ENCODE measurements around the gene GNAL. TPM values are rescaled to one million over a fixed set of nuclear protein-coding genes. Genes with fewer than 3 reads are reported as not detected.
A peak's percentile ranks its signal among the peaks of the same experiment; 100 is the strongest.

Gene GNAL
- total RNA-seq, 2 donors from 2014 or later = 2.1 to 33.0 TPM

DNA sequence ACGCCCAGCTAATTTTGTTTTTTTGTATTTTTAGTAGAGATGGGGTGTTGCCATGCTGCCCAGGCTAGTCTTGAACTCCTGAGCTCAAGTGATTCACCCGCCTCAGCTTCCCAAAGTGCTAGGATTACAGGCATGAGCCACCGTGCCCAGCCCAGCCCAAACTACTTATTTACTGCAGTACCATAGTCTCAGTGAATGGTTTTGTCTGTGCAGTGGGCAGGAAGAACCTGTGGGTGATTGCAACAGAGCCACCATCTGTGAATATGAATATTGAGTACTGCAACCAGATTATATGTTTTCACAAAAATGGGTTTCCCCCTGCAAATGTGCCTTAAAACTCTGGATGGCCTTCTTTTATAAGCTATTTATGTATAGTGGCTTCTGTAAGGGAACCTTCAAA lies 210.0 kb downstream of the GNAL start:
- Histone ChIP-seq H3K36me3 (replicated peaks in 1 of 2; ENCODE audit: insufficient read depth in 1 of 2, low read depth in 2 of 2) (peaks cover 0 to 5% of the 10 kb centered on the region in 2 donors), H3K4me3 (no peak overlapping the region), H3K27me3 (no peaks in the 10 kb centered on the region), H3K27ac (no peak overlapping the region), H3K9me3 (no peaks in the 10 kb centered on the region), H3K4me1 (no peaks in the 10 kb centered on the region)
- TF ChIP-seq CTCF (IDR thresholded peaks at IDR 0.05) (no peak), POLR2A (IDR thresholded peaks at IDR 0.05) (no peak)
- no peak for DNase-seq
- no peak for ATAC-seq
- intact Hi-C loops (cut with DNase I) = no loop called here
- WGBS, 2 donors = 93 to 97% methylated on average over 3 of the region's 3 CpGs

- ATAC-seq (no peak), DNase-seq (no peak)
- Histone ChIP-seq H3K27me3 (no peaks in the 10 kb centered on the region), H3K4me1 (peaks cover 14% of the 10 kb centered on the region), H3K27ac (no peak overlapping the region), H3K9me3 (no peaks in the 10 kb centered on the region), H3K4me3 (no peak overlapping the region), H3K36me3 (replicated peaks in 1 of 2; ENCODE audit: insufficient read depth in 1 of 2, low read depth in 2 of 2) (no peaks in the 10 kb centered on the region)
- intact Hi-C loops (cut with DNase I) = no loop called here
- TF ChIP-seq CTCF (IDR thresholded peaks at IDR 0.05) (no peak), POLR2A (IDR thresholded peaks at IDR 0.05) (no peak)
- WGBS, 2 donors = 88 to 94% methylated on average over 5 of the region's 5 CpGs
Observed at GRCh38 chr18:11901826-11902438, 212.9 kb downstream of the GNAL start.

GRCh38 chr18:11902522-11903292 lies 213.6 kb downstream of the GNAL start:
- Histone ChIP-seq H3K4me3 (no peak overlapping the region), H3K36me3 (replicated peaks in 1 of 2; ENCODE audit: insufficient read depth in 1 of 2, low read depth in 2 of 2) (no peaks in the 10 kb centered on the region), H3K4me1 (peaks cover 22% of the 10 kb centered on the region), H3K27me3 (no peaks in the 10 kb centered on the region), H3K27ac (no peak overlapping the region), H3K9me3 (no peaks in the 10 kb centered on the region)
- WGBS, 2 donors = 71 to 72% methylated on average over 3 to 7 of the region's 7 CpGs
- TF ChIP-seq POLR2A (IDR thresholded peaks at IDR 0.05) (no peak), CTCF (IDR thresholded peaks at IDR 0.05) (no peak)
- intact Hi-C loops (cut with DNase I) = no loop called here
- no peak for DNase-seq
- ATAC-seq = no peak

GRCh38 chr18:11905613-11906012 lies 216.5 kb downstream of the GNAL start:
- no peaks in the 10 kb centered on the region for H3K9me3 ChIP-seq
- DNase-seq (peak; percentile 29 to 37 (median 32)), ATAC-seq (no peak)
- no peaks in the 10 kb centered on the region for H3K36me3 ChIP-seq (replicated peaks in 1 of 2; ENCODE audit: insufficient read depth in 1 of 2, low read depth in 2 of 2)
- no peaks in the 10 kb centered on the region for H3K27me3 ChIP-seq
- H3K4me1 ChIP-seq = peaks cover 35% of the 10 kb centered on the region
- TF ChIP-seq POLR2A (IDR thresholded peaks at IDR 0.05) (no peak), CTCF (IDR thresholded peaks at IDR 0.05) (no peak)
- 27 to 49% methylated on average over 4 of the region's 4 CpGs for WGBS, 2 donors
- no peak overlapping the region for H3K4me3 ChIP-seq
- peak overlapping the region in 3 of 4 donors; percentile 17 to 100 (median 53) for H3K27ac ChIP-seq
- intact Hi-C loops (cut with DNase I) = no loop called here

Measured in body of pancreas (tissue), 4 donors.